Upper lobe of left lung (tissue), 4 donors: ENCODE results near the gene BNC1.

Experiments used
- EP300 ChIP-seq, 4 donors: sonication (generic); formaldehyde crosslinking; IDR thresholded peaks; one replicate each; pipeline ENCODE4 v1.5.1; 2017; ENCODE audit warnings: antibody characterized with exemption in 4 of 4, control low read depth in 2 of 4
- POLR2A ChIP-seq, 4 donors: fragments of 450-650 bp; IDR thresholded peaks; one replicate each; pipeline ENCODE4 v1.5.1; 2016 to 2017; ENCODE audit warnings: antibody characterized with exemption in 4 of 4, mild to moderate bottlenecking in 2 of 4
- POLR2AphosphoS5 ChIP-seq, 2 donors: sonication (generic); formaldehyde crosslinking; IDR thresholded peaks; one replicate each; pipeline ENCODE4 v1.5.1; 2017; ENCODE audit warnings: antibody characterized with exemption in 2 of 2
- TF ChIP-seq, protein P1 (sequence below), 6 experiments: fragments of 450-650 bp in 4 of 6; fragments of 200-600 bp in 2 of 6; sonication (generic) in 2 of 6; IDR thresholded peaks; one replicate each; pipeline ENCODE4 v1.5.1; 2016 to 2019; ENCODE audit warnings: antibody characterized with exemption in 6 of 6

DNA sequence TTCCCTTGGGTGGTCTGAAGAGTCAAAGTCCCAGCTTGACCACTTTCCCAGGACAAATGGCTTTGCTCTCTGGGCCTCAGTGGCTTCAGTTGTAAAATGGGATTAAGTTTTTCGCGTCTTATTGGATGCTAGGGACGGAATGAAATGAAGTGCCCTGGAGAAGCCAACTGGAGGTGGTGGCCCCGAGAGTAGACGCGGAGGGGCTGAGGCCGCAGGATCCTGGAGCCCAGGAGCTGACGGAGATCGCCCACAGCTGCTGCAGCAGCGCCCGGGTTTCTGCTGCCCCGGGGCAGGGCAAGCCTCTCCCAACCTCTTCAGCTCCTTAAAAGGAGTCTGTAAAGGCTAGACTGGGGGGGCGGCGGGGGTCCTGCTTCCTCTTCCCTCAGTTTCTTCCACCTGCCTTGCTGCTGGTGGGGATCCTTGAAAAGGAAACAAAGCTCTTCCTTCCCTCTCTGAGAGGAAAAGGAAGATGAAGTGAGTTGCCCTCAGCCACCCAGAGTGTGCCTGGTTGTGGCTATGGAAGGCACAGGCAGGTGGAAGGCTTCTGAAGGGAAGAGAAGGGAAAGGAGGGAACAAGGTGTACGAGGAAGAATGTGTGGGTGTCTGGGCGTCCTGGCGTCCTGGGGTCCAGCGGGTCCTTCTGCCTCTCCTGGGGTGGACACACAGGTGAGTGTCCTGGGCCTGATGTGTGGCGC, 967 bp upstream of the BNC1 start:
- TF ChIP-seq, protein P1, sequence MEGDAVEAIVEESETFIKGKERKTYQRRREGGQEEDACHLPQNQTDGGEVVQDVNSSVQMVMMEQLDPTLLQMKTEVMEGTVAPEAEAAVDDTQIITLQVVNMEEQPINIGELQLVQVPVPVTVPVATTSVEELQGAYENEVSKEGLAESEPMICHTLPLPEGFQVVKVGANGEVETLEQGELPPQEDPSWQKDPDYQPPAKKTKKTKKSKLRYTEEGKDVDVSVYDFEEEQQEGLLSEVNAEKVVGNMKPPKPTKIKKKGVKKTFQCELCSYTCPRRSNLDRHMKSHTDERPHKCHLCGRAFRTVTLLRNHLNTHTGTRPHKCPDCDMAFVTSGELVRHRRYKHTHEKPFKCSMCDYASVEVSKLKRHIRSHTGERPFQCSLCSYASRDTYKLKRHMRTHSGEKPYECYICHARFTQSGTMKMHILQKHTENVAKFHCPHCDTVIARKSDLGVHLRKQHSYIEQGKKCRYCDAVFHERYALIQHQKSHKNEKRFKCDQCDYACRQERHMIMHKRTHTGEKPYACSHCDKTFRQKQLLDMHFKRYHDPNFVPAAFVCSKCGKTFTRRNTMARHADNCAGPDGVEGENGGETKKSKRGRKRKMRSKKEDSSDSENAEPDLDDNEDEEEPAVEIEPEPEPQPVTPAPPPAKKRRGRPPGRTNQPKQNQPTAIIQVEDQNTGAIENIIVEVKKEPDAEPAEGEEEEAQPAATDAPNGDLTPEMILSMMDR (IDR thresholded peaks at IDR 0.05): no peak
- TF ChIP-seq POLR2A (IDR thresholded peaks at IDR 0.05): no peak
- TF ChIP-seq EP300 (IDR thresholded peaks at IDR 0.05): no peak
- TF ChIP-seq POLR2AphosphoS5 (IDR thresholded peaks at IDR 0.05): no peak
